Heart left ventricle (tissue), 16 donors: Measurements from ENCODE around the gene FABP1. TPM values are rescaled to one million over a fixed set of nuclear protein-coding genes. Genes with fewer than 3 reads are reported as not detected.

ENCODE experiments used
- ATAC-seq, 4 donors: fragments of 200-7000 bp; cut with Tn5 transposase; one replicate each; pipeline ENCODE4 v1.9.1; 2020 to 2022; ENCODE audit warnings: moderate library complexity in 4 of 4, mild to moderate bottlenecking in 3 of 4, moderate number of reproducible peaks in 1 of 4
- DNase-seq, 5 donors: peaks; one replicate each; pipeline ENCODE4 v3.0.0-alpha.2; 2020
- H3K27ac ChIP-seq, 12 donors: fragments of 200-600 bp; sonication (generic) in 4 of 12; one replicate each; pipeline versions ENCODE4 v1.5.0 to v1.8.0; 2016 to 2022; ENCODE audit warnings: mild to moderate bottlenecking in 2 of 12
- H3K27me3 ChIP-seq, 9 donors: fragments of 200-600 bp; sonication (generic) in 2 of 9; one replicate each; pipeline versions ENCODE4 v1.5.1 to v1.8.0; 2016 to 2022; ENCODE audit warnings: mild to moderate bottlenecking in 3 of 9
- H3K36me3 ChIP-seq, 9 donors: fragments of 200-600 bp; sonication (generic) in 2 of 9; one replicate each; pipeline versions ENCODE4 v1.5.0 to v1.8.0; 2018 to 2022; ENCODE audit warnings: mild to moderate bottlenecking in 2 of 9
- H3K4me1 ChIP-seq, 12 donors: fragments of 200-600 bp; sonication (generic) in 4 of 12; one replicate each; pipeline versions ENCODE4 v1.5.0 to v1.8.0; 2016 to 2022; ENCODE audit warnings: mild to moderate bottlenecking in 3 of 12
- H3K4me3 ChIP-seq, 12 donors: fragments of 200-600 bp; sonication (generic) in 4 of 12; one replicate each; pipeline versions ENCODE4 v1.5.0 to v1.8.0; 2017 to 2022; ENCODE audit warnings: mild to moderate bottlenecking in 9 of 12, moderate library complexity in 4 of 12
- H3K9me3 ChIP-seq, 12 donors: fragments of 200-600 bp; sonication (generic) in 4 of 12; one replicate each; pipeline versions ENCODE4 v1.5.0 to v1.8.0; 2016 to 2022; ENCODE audit warnings: mild to moderate bottlenecking in 1 of 12
- CTCF ChIP-seq, 12 donors: fragments of 200-600 bp; sonication (generic) in 4 of 12; IDR thresholded peaks; one replicate each; pipeline versions ENCODE4 v1.5.0 to v1.8.0; 2018 to 2022; ENCODE audit warnings: antibody characterized with exemption in 12 of 12, mild to moderate bottlenecking in 5 of 12
- POLR2A ChIP-seq, 2 donors: fragments of 450-650 bp; IDR thresholded peaks; one replicate each; pipeline ENCODE4 v1.6.1; 2017; ENCODE audit warnings: antibody characterized with exemption in 2 of 2, mild to moderate bottlenecking in 2 of 2, moderate library complexity in 2 of 2
- WGBS, 4 donors: extraction: QIAGEN DNeasy Blood & Tissue Kit in 2 of 4; methylation state at CpG; one replicate each; pipeline versions ENCODE4 v1.1.5 to v1.1.7; 2013 to 2018; 5-methylcytosine and 5-hydroxymethylcytosine counted together
- intact Hi-C, 10 donors: fragments of 100-400 bp; cut with DNase I; formaldehyde crosslinking; loops; one replicate each; pipeline versions ENCODE4 v1.11.1 to v1.14.2; 2022
- polyA plus RNA-seq, 2 donors: library from polyadenylated mRNA; stranded (reverse); fragments of 200-250 nt; gene quantifications; one replicate each; pipeline ENCODE4 v1.2.3, GENCODE V29; 2013
- total RNA-seq, 9 donors: library from RNA; depleted of rRNA in 2 of 9; stranded (reverse); fragments of >200 nt in 2 of 9; fragmentation: NEBNext Ultra II Directional in 3 of 9; extraction: Animal tissue kit (Norgen Biotek cat#: 25700) in 3 of 9; gene quantifications; one replicate each; pipeline versions ENCODE4 v1.1.0 to v1.2.4, GENCODE V29; 2016 to 2023
- donor health status: ischemic (EF 13 %, LVEDD 7.1; RV severe dilation, severe dysfunction).
- donor health status: healthy with polysubstance abuse.
- donor health status: DM: no; HTN: yes; CAD: no.
- donor health status: DM: no; HTN: no; CAD: no.
- donor health status: ischemic (EF 25% LVEDD 6.9; RV normal size, moderate dysfunction).
- donor health status: ischemic (EF 25% LVEDD 5.7; RV mildly dilated, moderate dysfunction).
- donor health status: healthy.
- donor health status: DM: yes; HTN: yes; CAD: no.
- donor health status: ischemic (EF 35%, LVEDD 5.7; RV mildly dilated, moderate dysfunction).
- donor health status: nonischemic (EF 11% LVEDD 7.7; RV severe dilation, severe dysfunction).
- donor health status: DM: yes; HTN: yes; CAD: no.
- donor health status: PGD.
- donor health status: ischemic (EF 29% LVEDD 5.4; RV normal size, mild dysfunction).
- donor health status: nonischemic (EF 23%, LVEDD 6.1; RV moderate dilation, normal function).

FABP1 gene
- total and polyA plus RNA-seq, 11 donors, result 0.99 to 1.2 TPM; not detected in 9

- no peak for ATAC-seq
- Histone ChIP-seq H3K27ac (no peak overlapping the region), H3K9me3 (no peaks in the 10 kb centered on the region), H3K4me1 (no peaks in the 10 kb centered on the region), H3K36me3 (no peaks in the 10 kb centered on the region), H3K4me3 (no peak overlapping the region), H3K27me3 (peaks cover 0 to 5% (median 0%) of the 10 kb centered on the region in 9 donors)
- TF ChIP-seq CTCF (IDR thresholded peaks at IDR 0.05), result no peak
- TF ChIP-seq POLR2A (IDR thresholded peaks at IDR 0.05), result no peak
- intact Hi-C loops, result no loop called here
- no peak for DNase-seq
- 91 to 97% (median 94%) methylated on average over 3 of the region's 3 CpGs for WGBS, 4 donors
Observed at GRCh38 chr2:88131999-88132368, 4.1 kb upstream of the FABP1 start.

DNA sequence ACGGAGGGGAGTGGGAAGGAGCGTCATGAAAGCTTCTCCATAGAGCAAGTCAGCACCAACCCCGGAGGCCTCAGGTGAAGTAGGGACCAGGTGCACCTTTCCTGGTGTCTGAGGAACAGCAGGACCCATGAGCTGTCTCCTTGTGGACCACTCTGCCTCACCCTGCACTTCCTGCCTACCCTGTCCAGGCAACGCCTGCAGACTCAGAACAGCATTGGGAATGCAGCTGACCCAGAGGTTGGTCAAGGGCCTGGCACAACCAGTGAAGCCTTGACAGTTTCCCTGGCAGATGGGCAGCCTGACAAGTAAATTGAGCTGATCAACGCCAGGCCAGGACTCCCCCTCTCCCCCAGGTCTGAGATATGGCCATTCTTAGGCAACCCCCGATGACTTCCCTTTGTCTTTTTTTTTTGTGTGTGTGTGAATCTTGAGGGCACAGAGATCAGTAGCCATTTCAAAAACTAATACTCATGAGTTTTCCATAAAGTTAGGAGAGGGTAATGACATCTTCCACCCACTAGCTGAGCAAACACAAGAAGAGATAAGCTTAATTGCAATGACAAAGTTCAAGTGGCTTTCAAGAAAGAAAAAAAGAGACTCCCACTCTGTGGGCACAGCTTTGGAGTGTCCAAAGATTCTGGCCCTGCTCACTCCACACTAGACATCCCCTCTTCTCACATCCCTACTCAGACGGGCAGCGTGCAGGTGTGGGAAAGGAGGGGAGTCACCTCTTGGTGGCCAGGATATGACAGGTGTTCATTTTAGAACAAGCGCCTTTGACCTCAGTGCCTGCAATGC, 3.5 kb upstream of the FABP1 start:
- Histone ChIP-seq H3K36me3 (no peaks in the 10 kb centered on the region), H3K4me1 (no peaks in the 10 kb centered on the region), H3K27me3 (peaks cover 0 to 5% (median 0%) of the 10 kb centered on the region in 9 donors), H3K4me3 (no peak overlapping the region), H3K27ac (no peak overlapping the region), H3K9me3 (no peaks in the 10 kb centered on the region)
- DNase-seq (no peak), ATAC-seq (no peak)
- TF ChIP-seq CTCF (IDR thresholded peaks at IDR 0.05), result no peak
- TF ChIP-seq POLR2A (IDR thresholded peaks at IDR 0.05), result no peak
- intact Hi-C loops, result no loop called here
- WGBS, 4 donors, result 70 to 77% (median 73%) methylated on average over 9 of the region's 9 CpGs

DNA sequence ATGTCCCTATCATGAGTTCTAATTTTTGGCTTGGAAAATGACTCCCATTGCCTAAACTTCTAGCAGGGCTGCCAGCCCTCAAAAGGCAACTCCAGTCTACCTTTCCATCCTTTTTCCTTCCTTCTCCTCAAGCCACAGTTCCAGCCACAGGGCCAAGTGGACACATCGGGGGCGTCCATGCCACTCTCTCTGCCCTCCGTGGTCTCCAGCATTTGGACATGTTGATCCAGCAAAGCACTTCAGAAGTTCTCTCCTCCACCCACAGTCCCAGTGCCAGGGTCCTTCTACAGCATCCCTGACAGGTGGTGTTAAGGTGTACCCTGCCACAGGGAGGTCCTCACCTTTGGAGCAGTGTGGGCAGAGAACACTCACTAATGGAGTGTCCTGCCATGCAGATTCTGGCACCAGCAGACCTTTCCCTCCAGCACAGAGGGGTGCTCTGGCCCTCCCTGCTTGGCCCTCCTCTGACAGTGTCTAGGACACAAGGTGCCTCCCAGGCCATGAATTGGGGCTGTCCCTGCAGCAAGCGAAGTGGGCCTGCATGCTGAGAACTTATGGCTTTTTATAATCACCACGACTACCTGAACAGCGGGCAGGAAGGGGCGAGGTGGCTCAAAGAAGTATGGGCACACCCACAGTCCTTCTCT, 1.6 kb upstream of the FABP1 start:
- Histone ChIP-seq H3K9me3 (no peaks in the 10 kb centered on the region), H3K36me3 (no peaks in the 10 kb centered on the region), H3K27me3 (no peaks in the 10 kb centered on the region), H3K4me1 (no peaks in the 10 kb centered on the region), H3K27ac (no peak overlapping the region), H3K4me3 (no peak overlapping the region)
- no peak for TF ChIP-seq POLR2A (IDR thresholded peaks at IDR 0.05)
- TF ChIP-seq CTCF (IDR thresholded peaks at IDR 0.05), result no peak
- intact Hi-C loops, result no loop called here
- ATAC-seq (no peak), DNase-seq (no peak)
- WGBS, 4 donors, result 89 to 95% (median 92%) methylated on average over 6 to 7 of the region's 7 CpGs

GRCh38 chr2:88128654-88129312, 921 bp upstream of the FABP1 start:
- no peaks in the 10 kb centered on the region for H3K36me3 ChIP-seq
- no peaks in the 10 kb centered on the region for H3K4me1 ChIP-seq
- ATAC-seq, result no peak
- H3K27ac ChIP-seq, result no peak overlapping the region
- TF ChIP-seq POLR2A (IDR thresholded peaks at IDR 0.05) (no peak), CTCF (IDR thresholded peaks at IDR 0.05) (no peak)
- no peak overlapping the region for H3K4me3 ChIP-seq
- H3K27me3 ChIP-seq, result no peaks in the 10 kb centered on the region
- intact Hi-C loops, result no loop called here
- WGBS, 4 donors, result 86 to 93% (median 91%) methylated on average over 7 of the region's 7 CpGs
- H3K9me3 ChIP-seq, result no peaks in the 10 kb centered on the region
- no peak for DNase-seq
